ENCODE data around the gene DDX1.

The DDX1 gene

DNA sequence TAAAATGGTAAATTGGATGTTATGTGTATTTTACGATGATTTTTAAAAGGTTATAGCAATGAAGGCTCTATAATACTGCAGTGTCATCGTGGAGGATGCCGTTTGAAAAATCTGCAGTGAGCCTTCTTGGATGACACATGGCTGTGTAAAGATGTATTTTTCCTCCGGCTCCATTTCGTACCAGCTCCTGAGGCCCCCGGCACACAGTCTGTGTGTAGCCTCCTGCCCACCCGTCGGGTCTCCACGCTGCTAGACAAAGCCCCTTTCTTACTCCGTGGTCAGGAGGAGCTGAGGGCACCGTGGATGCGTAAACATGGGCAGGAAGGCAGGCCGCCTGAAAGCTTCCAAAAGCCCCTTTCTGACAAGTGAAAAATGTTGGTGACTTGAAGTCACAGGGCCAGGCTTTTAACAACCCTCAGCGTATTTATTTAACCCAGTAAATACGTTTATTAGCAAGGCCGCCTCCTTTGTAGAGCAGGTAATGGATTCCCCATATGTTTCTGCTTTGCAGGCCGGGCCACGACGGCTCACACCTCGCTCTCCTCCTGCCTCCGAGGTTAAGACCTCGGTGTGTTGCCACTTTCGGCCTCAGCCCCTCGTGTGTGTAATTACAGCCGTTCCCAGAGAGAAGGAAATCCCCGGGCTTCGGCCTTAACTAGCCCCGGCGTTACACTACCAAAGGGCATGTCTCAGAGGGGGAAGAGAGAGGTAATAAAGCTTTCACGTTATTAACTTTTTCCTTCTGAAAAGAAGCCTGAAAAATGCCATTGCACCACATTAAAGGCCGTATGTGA is 72.8 kb downstream of the DDX1 start:
- no peak for DNase-seq (ENCODE audit: low read depth)

DNA sequence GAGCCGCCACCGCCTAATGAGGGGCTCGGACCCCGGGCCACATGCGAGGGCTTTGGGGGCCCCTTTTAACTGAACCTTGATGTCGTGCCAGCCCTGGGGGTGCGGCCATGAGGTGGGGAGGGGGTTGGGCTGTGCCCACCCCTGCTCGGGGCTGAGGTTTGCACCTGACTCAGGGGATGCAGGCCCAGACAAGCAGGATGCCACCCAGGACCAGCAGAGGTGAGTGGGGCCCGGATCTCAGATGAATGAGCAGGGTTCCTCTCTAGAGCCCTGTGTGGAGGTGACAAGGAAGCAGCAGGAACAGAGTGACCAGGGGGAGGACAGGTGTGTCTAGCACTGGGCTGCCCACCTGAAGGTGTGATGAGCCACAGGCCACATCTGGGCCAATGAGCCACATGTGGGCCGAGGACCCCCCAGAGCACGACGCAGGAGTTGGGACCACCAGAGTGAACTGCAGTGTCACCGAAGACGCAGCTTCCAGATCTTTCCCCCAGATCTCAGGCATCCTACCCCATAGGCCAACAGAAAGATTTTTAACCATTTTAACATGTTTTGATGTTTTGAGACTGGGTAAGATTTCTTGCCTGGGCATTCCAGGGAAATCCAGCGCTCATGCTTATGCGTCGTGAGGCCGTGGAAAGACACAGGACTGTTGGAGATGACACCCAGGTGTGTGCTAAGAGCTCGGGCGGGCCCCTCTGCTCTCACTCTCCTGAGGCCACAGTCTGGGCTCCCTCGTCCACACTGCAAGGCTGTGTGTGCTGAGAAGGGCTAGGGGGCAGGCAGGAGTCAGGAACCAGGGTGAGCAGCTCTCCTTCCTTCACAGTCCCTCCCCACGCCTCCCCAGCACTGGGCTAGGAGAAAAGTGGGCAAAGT is 73.6 kb downstream of the DDX1 start:
- DNase-seq (ENCODE audit: low read depth) = no peak

DNA sequence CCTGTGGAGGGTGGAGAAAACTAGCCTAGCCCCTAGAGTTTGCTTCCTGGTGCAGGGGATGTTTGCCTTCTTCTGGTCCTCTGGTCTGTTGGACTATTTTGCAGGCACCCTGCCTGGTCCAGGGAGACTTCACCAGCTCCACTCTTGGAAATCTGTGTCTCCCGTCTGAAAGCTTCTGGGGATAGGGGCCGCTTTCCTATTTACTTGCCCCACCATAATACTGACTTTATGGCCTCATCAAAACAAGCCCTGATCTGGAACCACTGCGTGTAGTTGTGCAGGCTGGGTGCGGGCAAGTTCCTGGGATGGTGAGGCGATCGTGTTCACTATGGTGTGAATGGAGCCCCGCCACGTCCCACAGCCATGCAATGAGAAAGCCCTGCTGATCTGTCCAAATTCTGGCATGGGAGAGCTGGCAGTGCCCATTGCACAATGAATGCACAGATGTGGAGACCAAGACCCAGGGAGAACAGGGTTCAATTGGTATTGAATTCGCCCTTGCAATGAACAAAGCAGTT is 74.3 kb downstream of the DDX1 start:
- DNase-seq (ENCODE audit: low read depth) = no peak

DNA sequence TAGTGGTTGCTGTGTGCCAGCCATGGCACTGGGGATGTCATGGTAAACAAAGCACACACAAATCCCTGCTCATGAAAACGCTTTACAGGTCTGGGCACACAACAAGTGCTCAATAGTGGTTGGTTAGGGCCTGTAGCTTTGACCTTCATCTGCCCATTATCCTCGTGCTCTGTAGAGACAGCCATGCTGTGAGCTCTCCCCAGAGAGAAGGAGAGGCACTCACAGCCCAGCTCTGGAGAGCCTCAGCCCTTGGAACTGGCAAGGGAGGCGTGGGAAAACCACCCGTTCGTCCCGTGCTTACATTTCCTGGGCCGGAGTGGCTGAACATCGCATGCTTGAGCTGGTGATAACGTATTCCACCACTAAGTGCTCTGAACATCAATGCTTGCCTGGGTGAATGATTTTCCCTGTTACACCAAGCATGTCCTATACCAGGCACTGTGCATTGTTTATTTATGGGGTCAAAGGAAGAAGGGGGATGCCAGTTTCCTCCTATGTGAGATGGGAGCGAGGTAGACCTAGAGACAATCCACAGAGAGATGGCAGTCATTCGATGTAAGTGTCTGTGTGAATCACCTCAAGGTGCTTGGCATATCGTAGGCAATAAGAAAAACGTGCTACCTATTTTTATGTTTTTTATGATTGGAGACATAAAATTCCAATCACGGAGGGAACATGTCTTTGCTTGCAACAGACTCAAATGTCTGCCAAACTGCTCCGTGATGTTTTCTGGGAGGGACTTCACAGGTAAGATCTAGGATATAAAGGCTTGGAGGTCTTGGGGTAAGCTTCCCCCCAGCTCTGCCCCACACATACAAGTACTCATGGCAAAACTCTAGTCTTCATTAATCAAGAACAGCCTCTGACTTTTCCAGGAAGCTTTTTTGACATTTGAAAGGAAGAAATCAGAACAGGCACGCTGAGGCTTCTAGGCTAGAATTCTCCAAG is 75.5 kb downstream of the DDX1 start:
- no peak for DNase-seq (ENCODE audit: low read depth)

DNA sequence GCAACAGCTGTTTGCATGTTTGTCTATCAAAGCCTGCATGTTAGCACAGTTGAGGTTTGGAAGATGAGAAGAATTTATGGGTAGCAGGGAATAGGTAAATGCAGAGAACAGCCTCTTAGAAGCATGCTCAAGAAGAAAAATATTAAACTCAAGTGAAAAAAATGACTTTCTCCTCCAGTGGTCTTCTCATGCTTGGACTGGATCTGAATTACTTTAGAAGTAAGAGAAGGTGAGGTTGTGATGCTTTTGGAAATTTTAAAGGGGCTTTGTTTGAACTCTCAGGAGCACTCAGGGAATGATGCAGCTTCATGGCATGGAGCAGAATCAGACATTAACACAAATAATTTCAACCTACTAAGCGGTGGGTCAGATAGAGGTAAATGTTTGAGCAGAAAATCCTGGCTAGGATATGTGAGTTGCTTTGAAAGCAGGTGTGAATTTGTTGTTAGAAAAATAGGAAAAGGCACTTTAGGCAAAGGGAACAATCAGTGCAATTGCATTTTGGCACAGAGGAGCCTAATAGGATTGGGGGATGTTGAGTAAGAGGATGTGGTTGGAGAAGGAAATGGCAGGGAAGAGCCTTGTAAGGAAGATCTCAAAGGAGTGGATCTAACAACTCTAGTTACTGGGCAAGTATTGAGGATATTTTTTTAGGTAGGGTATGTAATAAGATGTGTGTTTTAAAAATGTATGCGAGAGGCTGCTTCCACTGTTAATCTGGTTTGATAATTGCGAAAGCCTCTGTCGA is 76.3 kb downstream of the DDX1 start:
- no peak for DNase-seq (ENCODE audit: low read depth)

DNA sequence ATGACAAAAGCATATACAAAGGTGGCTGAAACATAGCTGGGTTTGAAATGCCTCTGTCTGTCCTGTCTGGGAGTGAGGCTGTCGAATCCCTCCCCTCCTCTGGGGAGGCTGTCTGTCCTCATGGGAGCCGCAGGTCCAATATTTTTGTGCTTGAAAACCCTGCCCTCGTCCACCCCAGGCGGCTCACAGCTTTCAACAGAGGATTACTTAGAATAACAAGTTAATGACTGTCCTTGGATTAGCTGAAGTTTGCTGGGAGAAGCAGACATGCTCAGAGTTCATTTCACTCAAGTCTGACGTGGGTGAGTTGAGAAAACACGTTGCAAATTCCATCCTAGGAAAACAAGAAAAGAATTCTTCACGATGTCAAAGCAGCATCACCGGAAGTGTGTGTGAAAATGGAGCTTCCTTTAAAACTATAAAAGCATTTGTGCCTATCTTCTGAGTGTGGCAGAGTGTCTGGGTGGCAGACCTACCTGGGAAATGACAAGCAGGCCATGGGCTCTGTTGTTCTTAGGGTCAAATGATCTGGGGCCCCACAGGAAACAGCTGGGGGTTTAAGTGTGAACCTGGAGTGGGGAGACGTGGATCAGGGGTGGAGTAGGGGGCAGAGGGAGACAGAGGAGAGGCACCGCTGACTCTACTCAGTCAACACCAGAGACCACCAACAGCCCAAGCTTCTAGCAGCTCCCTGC is 77.1 kb downstream of the DDX1 start:
- no peak for DNase-seq (ENCODE audit: low read depth)

DNA sequence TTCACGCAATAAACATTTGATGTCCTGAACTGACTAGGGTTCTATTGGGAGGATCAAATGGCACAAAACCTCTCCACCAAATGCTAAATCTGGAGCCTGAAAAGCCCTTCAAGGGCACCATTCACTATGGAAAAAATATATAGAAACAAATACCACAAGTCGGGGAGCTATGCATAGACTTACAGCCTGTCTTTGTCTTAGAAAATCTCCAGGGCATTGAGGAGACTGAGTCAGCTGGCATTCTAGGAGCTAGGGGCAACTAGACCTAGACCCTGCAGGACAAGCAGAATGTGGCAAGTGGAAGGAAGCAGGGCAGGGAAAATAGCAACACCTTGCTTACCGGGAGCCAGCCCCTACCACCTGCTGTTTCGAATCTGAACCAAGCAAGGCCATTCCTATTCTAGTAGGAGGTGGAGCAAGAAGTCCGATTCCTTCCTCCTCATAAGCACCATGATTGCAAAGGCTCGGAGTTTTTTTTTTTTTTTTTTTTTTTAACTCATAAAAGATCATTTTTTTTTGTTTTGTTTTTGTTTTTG is 77.8 kb downstream of the DDX1 start:
- no peak for DNase-seq (ENCODE audit: low read depth)

DNA sequence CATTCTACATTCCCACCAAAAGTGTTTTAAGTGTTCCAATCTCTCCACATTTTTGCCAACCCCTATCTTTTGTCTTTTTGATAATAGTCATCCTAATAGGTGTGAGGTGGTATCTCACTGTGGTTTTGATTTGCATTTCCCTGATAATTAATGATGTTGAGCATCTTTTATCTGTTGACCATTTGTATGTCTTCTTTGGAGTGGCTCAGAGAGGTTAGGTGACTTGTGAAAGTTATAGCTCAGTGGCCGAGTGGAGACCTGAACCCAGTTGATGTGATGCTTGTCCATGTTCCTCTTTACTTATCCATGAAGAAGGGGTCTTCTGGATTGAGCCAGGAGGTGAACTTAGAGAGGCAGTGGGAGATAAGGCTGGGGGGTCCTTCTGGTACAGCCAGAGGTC is 78.8 kb downstream of the DDX1 start:
- DNase-seq (ENCODE audit: low read depth) = no peak

DNA sequence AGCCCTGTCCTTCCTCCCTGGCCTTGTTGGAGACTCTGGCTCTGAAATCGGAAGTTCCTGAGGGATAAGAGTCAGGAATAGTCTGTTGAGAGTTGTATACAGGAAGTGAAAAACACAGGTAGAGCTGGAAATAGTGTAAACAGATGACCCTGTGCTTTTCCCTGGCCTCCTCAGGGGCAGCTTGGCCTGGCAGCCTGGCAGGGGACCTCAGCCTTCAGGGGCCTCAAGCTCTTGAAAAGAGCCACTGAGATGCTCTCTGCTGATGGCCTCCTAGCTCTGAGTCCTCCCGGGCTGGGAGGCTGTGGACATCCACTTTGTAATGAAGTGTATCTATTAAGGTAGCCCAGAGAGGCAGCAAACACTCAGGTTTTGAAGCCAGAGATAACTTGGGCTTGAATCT is 79.3 kb downstream of the DDX1 start:
- no peak for DNase-seq (ENCODE audit: low read depth)

DNA sequence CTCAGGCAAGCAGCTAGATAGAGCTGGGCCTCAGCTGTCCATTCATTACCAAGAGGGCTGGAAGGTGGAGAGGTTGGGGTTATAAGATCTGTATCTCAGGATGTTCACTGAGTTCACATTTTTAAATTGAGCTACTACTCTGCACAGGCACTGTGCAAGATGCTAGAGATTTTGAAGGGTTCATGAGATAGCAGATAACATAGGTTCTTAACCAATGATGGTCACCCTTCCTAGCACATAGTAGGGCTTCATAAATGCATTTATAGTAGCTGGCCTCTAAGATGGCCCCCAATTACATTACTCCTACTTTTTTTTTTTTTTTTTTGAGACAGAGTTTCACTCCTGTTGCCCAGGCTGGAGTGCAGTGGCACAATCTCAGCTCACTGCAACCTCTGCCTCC is 79.7 kb downstream of the DDX1 start:
- no peak for DNase-seq (ENCODE audit: low read depth)

DNA sequence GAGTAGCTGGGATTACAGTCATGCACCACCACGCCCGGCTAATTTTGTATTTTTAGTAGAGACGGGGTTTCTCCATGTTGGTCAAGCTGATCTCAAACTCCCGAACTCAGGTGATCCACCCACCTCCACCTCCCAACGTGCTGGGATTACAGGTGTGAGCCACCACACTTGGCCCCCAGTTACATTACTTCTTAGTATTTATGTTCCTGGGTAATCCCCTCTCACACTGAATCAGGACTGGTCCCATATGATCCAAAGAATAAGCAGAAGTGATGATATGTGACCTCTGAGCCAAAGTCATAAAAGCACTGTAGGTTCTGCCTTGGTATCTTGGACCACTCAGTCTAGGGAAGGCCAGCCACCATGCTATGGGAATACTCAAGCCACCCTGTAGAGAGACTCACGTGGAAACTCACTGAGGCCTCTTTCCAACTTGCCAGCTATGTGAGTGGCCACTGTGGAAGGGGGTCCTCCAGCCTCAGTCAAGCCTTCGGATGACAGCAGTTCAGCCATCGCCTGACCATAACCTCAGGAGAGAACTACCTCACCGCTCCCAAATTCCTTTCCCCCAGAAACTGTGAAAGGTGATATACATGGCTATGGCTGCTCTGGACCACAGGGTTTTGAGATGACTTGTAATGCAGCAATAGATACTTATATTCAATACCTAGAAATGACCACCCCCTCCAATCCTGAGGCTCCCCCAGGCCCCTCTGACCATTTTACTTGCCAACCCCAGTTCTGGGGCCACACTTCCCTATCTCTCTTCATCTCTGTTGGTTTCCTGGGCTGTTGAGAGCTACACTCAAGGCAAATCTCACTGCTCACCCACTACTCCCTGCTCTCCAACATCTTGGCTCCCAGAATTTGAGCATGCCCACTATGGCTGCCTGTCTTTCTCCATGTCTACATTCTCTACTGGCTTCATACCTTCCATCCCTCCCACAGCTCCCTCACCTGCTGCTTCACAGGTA is 80.5 kb downstream of the DDX1 start:
- no peak for DNase-seq (ENCODE audit: low read depth)

DNA sequence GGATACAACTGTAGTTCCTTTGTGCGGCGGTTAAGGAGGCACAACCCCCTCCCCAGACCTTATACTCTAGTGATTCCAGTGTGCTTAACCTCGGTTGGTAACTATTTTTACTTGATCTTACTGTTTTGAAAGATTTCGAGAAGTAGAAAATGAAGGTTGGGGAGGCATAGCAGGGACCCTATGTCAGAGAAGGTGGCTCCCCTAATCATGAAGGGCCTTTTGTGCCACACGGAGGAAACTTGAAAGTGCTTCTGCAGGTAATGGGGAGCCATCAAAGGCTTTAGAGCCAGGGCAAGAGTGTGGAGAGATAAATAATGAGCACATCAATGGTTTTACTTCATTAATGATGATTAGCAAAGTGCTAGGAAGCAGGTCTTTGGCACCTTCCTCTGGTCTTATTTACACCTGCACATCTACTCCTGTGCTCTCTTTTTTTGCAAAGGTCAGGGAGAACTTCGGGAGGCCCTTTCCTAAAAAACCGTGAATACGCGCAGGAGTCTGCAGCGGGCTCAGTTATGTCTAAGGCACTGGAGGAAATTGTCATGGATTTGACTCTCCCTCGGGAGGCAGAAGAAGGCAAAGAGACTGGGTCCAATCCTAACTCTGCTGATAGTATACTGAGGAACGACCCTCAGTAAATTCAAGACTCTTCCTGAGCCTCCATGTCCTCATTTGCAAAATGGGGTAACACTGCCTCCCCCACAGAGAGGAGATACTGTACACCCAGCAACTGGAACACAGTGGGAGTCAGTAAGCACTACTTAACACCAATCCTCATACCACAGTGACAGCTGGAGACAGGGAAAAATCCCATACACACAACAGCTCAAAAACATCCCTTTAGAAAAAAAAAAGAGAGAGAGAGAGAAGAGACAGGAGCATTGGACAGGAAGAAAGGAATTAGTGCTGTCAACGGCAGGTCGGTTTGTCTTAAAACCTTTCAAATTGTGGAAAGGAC is 81.6 kb downstream of the DDX1 start:
- DNase-seq (ENCODE audit: low read depth) = no peak

DNA sequence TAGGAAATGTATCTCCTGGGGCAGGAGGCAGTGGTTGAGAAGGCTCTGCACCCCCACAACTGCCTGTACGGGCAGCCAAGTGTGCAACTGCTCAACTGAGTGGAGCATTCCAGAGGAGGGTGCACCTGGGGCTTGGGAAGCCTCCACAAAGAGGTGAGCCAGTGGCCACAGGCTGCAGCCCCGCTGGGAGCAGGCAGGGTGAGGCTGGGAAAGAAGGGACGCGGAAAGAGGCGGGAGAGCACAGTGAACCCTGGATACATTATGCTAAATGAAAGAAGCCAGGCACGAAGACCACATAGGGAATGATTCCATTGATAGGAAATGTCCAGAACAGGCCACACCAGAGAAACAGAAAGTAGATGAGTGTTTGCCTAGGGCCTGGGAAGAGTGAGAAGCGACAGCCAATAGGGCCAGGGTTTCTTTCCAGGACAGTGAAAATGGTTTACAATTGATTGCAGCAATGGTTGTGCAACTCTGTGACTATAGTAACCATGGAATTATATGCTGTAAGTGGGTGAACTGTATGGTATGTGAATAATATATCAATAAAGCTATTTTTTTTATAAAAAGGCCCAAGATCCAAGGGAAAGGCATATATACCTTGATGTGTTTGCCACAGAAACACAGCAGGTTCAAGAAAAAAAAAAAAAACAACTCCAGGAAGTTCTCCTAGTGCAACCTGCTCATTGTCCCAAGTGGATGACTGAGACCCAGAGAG is 82.4 kb downstream of the DDX1 start:
- DNase-seq (ENCODE audit: low read depth) = no peak

DNA sequence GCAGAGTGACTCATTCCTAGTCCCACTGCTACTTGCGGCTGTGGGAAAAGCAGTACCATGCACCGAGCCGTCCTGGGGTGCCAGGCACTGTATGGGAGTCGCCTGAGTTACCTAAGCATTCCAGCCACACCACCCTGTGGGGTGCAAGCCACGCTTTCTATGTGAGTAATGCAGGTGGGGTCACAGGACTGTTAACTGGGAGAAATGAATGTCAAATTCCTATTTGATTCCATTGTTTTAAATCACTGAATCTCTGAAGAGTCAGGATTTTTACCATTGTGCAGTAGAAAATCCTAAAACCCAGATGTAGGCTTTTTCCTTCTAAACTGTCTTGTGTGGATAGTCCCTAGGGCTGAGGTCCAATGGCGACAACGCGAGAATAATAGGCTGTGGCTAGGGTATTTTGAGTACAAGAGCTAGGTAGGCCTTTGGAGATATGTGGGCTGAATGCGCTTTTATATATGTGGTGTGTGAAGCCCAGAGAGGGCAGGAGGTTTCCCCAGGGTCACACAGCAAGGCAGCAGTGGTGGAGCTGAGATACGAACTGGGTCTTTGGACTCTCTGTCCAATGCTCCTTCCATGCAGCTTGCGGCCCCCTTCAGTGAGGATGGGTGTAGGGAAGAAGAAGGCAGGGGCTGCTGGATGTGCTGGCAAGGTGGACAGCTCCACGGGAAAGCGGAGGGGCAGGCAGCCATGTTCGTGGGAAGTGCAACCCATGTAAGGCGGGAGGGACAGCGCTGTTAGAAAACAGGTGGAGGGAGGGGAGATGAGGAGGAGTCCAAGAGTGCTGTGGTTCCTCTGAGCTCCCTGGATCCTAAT is 83.2 kb downstream of the DDX1 start:
- no peak for DNase-seq (ENCODE audit: low read depth)

DNA sequence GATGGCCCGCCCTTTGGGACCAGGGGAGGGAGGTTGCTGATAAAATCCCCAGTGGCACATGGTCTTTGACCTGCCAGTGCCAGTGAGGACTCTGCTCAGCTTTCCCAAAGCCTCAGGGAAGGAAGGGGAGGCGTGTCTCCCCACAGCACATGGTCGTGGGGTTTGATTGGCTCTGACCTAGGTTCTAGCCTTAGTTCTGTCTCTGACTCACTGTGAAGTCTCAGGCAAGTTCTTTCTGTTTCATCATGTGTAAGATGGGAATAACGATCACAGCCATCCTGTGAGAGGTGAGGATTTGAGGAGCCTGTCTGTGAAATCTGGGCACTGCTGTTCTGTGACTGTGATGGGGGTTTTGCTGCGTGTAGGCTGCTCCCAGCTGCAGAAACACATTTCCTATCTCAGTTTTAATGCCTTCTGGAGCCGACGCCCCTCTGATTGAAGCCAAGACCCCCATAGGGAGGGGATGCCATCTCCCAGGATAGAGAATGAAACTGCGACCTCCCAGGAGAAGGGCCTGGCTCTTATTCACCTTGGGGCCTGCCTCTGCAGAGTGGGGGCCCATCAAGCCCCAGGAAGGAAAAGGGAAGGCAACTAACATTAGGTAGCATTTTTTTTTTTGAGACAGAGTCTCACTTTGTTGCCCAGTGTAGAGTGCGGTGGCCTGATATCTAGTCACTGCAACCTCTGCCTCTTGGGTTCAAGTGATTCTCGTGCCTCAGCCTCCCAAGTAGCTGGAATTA is 84.0 kb downstream of the DDX1 start:
- no peak for DNase-seq (ENCODE audit: low read depth)

Data from stimulated activated CD4-positive, alpha-beta T cell treated with anti-CD3 and anti-CD28 coated beads, Interleukin-2, amount 100 ng/mL, for 4 hours (primary cell).